ENCODE measurements around the gene PRKAB1. TPM values are rescaled to one million over a fixed set of nuclear protein-coding genes. Genes with fewer than 3 reads are reported as not detected.

Gene PRKAB1
- total RNA-seq, 2 donors from 2014 or later = 11.9 to 15.4 TPM

DNA sequence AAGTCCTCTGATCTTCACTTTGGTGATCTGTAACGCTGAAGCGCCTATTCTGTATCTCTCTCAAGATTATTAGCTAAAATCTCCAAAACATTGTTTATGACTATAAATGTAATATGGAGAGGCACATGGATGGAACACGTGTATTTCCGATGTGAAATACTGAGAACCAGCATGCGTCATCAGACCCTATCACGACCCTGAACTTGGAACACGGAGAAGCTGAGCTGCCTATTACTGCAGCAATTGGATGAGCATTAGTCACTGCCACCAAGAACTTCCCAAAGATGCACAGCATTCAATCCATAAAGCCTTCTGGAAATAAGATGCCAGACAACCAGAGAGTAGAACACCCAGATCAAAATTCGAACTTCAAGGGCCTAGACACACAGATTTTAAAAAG is 61.9 kb downstream of the PRKAB1 start:
- intact Hi-C loops (cut with DNase I) = no loop called here
- ATAC-seq = no peak
- DNase-seq = no peak

DNA sequence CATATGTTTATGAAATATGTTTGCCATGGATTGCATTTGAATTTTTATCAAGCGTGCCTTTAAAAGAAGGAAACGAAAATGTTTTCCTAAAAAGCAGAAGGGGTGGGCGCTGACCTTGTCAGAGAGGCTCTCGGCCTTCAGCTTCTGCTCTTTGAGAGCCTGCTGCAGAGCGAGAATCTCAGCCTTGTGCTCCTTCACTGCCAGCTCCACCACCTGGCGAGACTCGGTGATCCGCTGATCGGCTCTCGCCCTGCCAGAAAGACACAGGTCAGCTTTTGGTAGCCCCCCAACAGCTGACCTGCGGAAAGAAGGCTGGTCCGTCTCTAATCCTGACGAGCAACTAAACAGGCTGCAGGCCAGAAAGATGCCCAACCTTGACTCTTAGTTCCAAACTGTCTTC is 62.4 kb downstream of the PRKAB1 start:
- intact Hi-C loops (cut with DNase I) = no loop called here
- ATAC-seq = no peak
- no peak for DNase-seq

Small RNA genes lying within 50 kb of the gene (microRNA-seq; reads per million reads assigned to microRNA genes)
- gene MIR1178 = 0 reads per million in 2 donors

Other genes starting within 250 kb of the PRKAB1 start
- under 1 TPM; 0.50 to 0.84 TPM for gene TMEM233, start 74.4 kb upstream of the PRKAB1 start, total RNA-seq
- gene CIT, start 209.2 kb downstream of the PRKAB1 start, total RNA-seq = 1 to 10 TPM; 1.7 to 3.1 TPM

Data from left cardiac atrium (tissue), 4 donors.